Measurements from ENCODE around the gene SLC22A3.
A peak's percentile ranks its signal among the peaks of the same experiment; 100 is the strongest.
"Not testable (repeated sequence)": the region's sequence is repeated elsewhere in the genome, so short reads cannot be mapped to it uniquely, and the experiment has no call there.

Gene SLC22A3

DNA sequence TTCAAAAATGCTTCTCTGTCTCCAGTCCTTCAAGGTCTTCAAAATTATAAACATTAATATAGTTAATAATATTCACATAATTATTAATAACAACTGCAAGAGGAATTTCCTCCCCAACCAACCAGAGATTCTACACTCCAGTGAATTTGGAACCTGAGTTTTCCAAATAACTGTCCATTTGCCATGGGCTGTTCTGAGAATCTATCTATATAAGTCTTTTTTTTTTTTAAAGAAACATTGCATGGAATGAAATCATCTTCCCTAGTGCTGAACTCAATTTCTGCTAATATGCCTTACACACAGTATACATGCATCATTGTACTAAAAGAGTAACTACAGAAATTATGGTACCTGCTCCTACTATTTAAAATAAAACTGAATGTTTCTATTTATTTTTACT lies 113.9 kb downstream of the SLC22A3 start:
- in situ Hi-C loops (cut with MboI; ENCODE audit: low pct_unique_long_range_greater_than_20kb, low sequenced_read_pairs, unreplicated experiment) = loop anchor here (25.0 kb wide), 1 partner anchor 600 kb away; no protein-coding TSS in a partner anchor
- TF ChIP-seq, protein P1, sequence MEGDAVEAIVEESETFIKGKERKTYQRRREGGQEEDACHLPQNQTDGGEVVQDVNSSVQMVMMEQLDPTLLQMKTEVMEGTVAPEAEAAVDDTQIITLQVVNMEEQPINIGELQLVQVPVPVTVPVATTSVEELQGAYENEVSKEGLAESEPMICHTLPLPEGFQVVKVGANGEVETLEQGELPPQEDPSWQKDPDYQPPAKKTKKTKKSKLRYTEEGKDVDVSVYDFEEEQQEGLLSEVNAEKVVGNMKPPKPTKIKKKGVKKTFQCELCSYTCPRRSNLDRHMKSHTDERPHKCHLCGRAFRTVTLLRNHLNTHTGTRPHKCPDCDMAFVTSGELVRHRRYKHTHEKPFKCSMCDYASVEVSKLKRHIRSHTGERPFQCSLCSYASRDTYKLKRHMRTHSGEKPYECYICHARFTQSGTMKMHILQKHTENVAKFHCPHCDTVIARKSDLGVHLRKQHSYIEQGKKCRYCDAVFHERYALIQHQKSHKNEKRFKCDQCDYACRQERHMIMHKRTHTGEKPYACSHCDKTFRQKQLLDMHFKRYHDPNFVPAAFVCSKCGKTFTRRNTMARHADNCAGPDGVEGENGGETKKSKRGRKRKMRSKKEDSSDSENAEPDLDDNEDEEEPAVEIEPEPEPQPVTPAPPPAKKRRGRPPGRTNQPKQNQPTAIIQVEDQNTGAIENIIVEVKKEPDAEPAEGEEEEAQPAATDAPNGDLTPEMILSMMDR (IDR thresholded peaks at IDR 0.05; ENCODE audit: extremely low read depth, insufficient read depth, missing control alignments) = no peak
- no peak for DNase-seq (ENCODE audit: low spot score)

DNA sequence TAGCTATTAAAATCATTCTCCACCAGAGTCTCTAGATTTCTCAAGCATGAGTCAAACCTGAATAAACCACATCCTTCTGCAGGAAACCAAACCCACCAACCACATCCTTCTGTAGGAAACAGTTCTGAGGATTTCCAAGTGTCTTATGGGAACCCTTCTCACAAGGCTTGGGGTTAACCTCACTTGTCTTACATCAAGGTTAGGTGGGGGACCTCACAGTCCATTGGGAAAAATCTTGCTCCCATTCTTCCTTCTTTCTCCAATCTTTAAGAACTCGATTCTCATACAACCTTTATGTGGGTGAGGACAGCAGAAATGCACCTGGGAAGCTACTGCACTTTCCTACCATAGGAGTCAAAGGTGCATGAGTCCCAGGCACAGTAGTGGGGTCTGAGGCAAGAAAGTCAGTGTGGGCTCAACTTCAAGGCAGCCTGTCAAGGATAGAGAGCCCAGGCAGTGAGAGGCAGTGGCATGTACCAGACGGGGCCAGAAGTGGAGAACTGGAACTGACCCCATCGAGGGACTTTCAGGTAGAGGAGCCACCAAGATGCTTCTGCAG lies 114.5 kb downstream of the SLC22A3 start:
- DNase-seq (ENCODE audit: low spot score) = peak; percentile 40
- in situ Hi-C loops (cut with MboI; ENCODE audit: low pct_unique_long_range_greater_than_20kb, low sequenced_read_pairs, unreplicated experiment) = loop anchor here (25.0 kb wide), 1 partner anchor 600 kb away; no protein-coding TSS in a partner anchor
- TF ChIP-seq, protein P1 (IDR thresholded peaks at IDR 0.05; ENCODE audit: extremely low read depth, insufficient read depth, missing control alignments) = no peak

DNA sequence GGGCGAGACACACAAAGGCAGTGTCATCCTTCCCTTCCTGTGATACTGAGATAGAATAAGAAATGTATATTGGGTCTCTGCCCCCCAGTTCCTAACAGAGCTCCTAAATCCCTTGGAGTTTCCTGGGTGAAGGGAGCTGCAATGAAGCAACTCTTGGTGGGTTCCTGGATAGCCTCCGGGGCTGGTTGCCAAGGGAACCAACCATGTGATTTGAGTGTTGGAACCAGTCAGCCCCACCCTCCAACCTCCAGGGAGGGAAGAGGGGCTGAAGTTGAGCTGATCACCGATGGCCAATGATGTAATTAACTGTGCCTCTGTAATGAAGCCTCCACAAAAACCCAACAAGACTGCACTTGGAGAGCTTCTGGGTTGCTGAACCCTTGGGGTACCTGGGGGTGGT lies 116.6 kb downstream of the SLC22A3 start:
- DNase-seq (ENCODE audit: low spot score) = no peak
- in situ Hi-C loops (cut with MboI; ENCODE audit: low pct_unique_long_range_greater_than_20kb, low sequenced_read_pairs, unreplicated experiment) = loop anchor here (25.0 kb wide), 1 partner anchor 602 kb away; no protein-coding TSS in a partner anchor
- TF ChIP-seq, protein P1 (IDR thresholded peaks at IDR 0.05; ENCODE audit: extremely low read depth, insufficient read depth, missing control alignments) = no peak

DNA sequence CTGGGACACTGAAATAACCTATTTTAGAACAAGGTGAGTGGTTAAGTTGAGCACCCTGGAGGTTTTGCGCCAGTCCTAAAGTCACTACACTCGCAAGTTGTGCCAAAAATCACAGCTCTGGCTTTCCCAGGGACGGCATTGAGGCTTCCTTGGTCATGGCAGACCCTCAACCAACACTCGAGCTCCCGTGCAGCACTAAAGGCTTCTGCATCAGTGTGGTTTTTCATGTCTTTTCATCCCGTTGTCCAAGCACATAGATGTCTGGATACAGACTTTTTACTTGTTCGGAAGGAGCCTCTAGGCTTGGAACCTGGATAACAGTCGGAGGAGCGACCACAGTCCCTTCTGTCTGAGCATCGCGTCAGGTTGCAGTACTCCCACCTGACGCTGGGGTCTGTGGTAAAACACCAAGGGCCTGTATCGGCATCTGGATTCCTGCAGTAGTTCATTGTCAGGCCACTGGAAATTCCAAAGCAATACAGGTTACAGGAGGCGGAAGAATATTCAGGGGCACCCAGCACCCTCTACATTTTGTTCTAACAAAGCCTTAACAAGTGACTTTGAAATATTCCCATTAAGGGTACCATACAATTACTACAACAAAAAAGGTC lies 119.2 kb downstream of the SLC22A3 start:
- not testable (repeated sequence) for DNase-seq (ENCODE audit: low spot score)
- in situ Hi-C loops (cut with MboI; ENCODE audit: low pct_unique_long_range_greater_than_20kb, low sequenced_read_pairs, unreplicated experiment) = loop anchor here (25.0 kb wide), 1 partner anchor 605 kb away; no protein-coding TSS in a partner anchor

DNA sequence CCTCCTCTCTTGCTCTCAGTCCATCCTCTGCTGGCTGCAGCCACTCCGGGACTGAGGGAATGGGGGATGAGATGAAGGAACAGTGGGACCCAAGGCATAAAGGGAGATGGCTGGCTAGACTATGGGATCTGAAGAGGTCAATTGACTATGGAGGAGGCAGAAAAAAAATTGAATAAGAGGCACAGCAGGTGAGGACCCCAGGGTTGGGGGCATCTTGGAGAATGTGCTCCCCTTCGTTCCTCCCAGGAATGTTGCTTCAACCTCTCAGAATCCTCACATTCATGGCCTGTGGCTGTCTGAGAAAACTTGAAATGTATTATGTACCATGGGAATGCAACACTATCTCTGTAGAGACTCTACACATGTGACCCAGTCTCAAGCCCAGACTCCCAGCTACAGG lies 121.0 kb downstream of the SLC22A3 start:
- in situ Hi-C loops (cut with MboI; ENCODE audit: low pct_unique_long_range_greater_than_20kb, low sequenced_read_pairs, unreplicated experiment) = loop anchor here (25.0 kb wide), 1 partner anchor 607 kb away; no protein-coding TSS in a partner anchor
- TF ChIP-seq, protein P1 (IDR thresholded peaks at IDR 0.05; ENCODE audit: extremely low read depth, insufficient read depth, missing control alignments) = no peak
- no peak for DNase-seq (ENCODE audit: low spot score)

DNA sequence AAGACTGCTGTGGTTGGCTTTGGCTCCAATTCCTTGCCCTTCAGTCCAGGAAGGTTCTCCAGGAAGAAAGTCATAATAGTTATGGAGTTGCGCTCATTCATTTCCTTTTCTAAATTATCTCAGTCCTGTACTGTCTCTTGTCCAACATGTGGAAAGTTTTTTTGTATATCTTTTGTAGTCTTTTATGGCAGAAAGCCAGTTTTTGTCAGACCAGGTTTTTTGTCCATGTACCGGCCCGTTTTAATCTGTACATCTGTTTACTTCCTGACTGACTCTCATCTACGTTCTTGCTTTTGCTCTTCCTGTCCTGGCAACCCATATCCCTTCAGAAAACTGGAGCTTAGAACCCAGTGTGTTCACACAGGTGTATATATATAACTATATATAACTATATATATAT lies 127.9 kb downstream of the SLC22A3 start:
- in situ Hi-C loops (cut with MboI; ENCODE audit: low pct_unique_long_range_greater_than_20kb, low sequenced_read_pairs, unreplicated experiment) = not testable (repeated sequence)

DNA sequence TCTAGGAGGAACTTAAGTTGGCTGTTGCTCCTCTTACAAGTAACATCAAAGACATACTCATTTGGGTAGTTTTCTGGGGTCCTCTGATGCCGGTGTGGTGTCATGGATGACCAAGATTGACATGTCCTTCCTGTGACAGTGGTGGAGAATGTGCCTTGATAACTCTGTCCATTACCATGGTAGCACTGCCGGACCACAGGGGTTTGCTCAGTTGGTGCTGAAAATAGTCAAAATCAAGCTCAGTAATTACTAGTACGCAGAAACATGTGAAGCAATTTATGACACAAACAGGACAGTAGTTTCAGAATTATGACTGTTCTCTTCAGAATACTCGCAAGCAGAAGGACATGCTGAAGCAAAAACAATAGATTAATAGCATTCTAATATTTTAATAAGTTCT lies 128.9 kb downstream of the SLC22A3 start:
- in situ Hi-C loops (cut with MboI; ENCODE audit: low pct_unique_long_range_greater_than_20kb, low sequenced_read_pairs, unreplicated experiment); DNase-seq (ENCODE audit: low spot score): not testable (repeated sequence)

More for the DNA sequence above, 127.9 kb downstream of the SLC22A3 start:
- DNase-seq (ENCODE audit: low spot score) = not testable (repeated sequence)

DNA sequence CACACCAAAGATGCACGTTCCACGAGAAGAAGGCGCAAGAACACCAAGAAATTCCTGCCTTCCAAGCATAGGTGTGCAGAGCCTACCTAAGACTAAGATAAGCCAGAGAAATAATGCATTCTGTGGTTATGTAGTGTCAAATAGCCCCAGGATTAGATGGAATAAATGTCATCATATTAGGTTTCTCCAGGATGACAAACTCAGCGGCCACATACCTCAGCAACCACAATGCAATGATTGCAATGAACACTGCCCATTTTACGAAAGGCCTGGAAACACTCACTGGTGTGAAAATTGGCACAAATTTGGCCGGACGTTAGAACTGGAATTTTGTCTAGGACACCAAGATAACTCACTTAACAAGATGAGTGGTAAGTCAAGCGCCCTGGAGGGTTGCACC lies 129.7 kb downstream of the SLC22A3 start:
- TF ChIP-seq, protein P1 (IDR thresholded peaks at IDR 0.05; ENCODE audit: extremely low read depth, insufficient read depth, missing control alignments) = no peak
- in situ Hi-C loops (cut with MboI; ENCODE audit: low pct_unique_long_range_greater_than_20kb, low sequenced_read_pairs, unreplicated experiment) = no loop called here
- no peak for DNase-seq (ENCODE audit: low spot score)

Measured in GM13977 (cell line).